SK-N-SH (cell line): ENCODE data around the gene ZNF69. TPM values are rescaled to one million over a fixed set of nuclear protein-coding genes. Genes with fewer than 3 reads are reported as not detected.

Experiments used
- CTCF ChIA-PET: fragments of 300-600, 350-600 bp; formaldehyde crosslinking; extraction: SDS; loops from one replicate; lab custom pipeline; 2021; lab: Yijun Ruan, JAX
- POLR2A ChIA-PET: fragments of 350-600 bp; sonication (Branson Sonifier 250); formaldehyde crosslinking; extraction: SDS; loops from one replicate; lab custom pipeline; 2020; ENCODE audit warnings: antibody characterized with exemption, inconsistent platforms; lab: Yijun Ruan, JAX
- DNase-seq: peaks from one replicate; pipeline ENCODE4 v3.0.0; 2012
- H2AFZ ChIP-seq: fragments of 200-600 bp; sonication (generic); 2 replicates; pipeline ENCODE4 v1.8.1; 2016; ENCODE audit warnings: antibody characterized with exemption, mild to moderate bottlenecking, low read depth
- H3F3A ChIP-seq: fragments of 200-600 bp; sonication (generic); replicated peaks from 2 replicates; pipeline ENCODE3; 2016; ENCODE audit warnings: antibody characterized with exemption, mild to moderate bottlenecking; ENCODE audit not compliant: insufficient read depth
- H3K27ac ChIP-seq, 2 experiments: fragments of 200-500 bp in 1 of 2; fragments of 200-600 bp in 1 of 2; sonication (Bioruptor generic) in 1 of 2; sonication (generic), shearing (Covaris generic) in 1 of 2; 2 replicates each; pipeline versions ENCODE4 v1.5.1 to v1.6.1; 2014 to 2016; ENCODE audit warnings: low read depth in 2 of 2, inconsistent platforms in 1 of 2, low read length in 1 of 2, mild to moderate bottlenecking in 1 of 2, mixed read lengths in 1 of 2
- H3K27me3 ChIP-seq: fragments of 200-600 bp; sonication (generic), shearing (Covaris generic); 2 replicates; pipeline ENCODE4 v1.6.1; 2016; ENCODE audit warnings: mixed run types; ENCODE audit not compliant: insufficient read depth
- H3K36me3 ChIP-seq, 2 experiments: fragments of 200-500 bp in 1 of 2; fragments of 200-600 bp in 1 of 2; sonication (Bioruptor generic) in 1 of 2; sonication (generic) in 1 of 2; replicated peaks in 1 of 2; 2 replicates each; pipeline versions ENCODE3 to v1.5.1; 2014 to 2016; ENCODE audit warnings: low read length in 1 of 2, mild to moderate bottlenecking in 1 of 2; ENCODE audit not compliant: insufficient read depth in 2 of 2, control insufficient read depth in 1 of 2
- H3K4me1 ChIP-seq, 2 experiments: fragments of 200-500 bp in 1 of 2; fragments of 200-600 bp in 1 of 2; sonication (Bioruptor generic) in 1 of 2; sonication (generic), shearing (Covaris generic) in 1 of 2; 2 replicates each; pipeline versions ENCODE4 v1.5.1 to v1.6.1; 2014 to 2016; ENCODE audit warnings: low read depth in 1 of 2, low read length in 1 of 2, mixed run types in 1 of 2; ENCODE audit not compliant: insufficient read depth in 2 of 2, control insufficient read depth in 1 of 2
- H3K4me2 ChIP-seq: fragments of 200-600 bp; sonication (generic), shearing (Covaris generic); 2 replicates; pipeline ENCODE4 v1.6.1; 2017; ENCODE audit warnings: mixed run types
- H3K4me3 ChIP-seq, 2 experiments: fragments of 200-500 bp in 1 of 2; fragments of 200-600 bp in 1 of 2; sonication (Bioruptor generic) in 1 of 2; sonication (generic), shearing (Covaris generic) in 1 of 2; 2 replicates each; pipeline versions ENCODE4 v1.5.1 to v1.8.1; 2014 to 2016; ENCODE audit warnings: low read depth in 2 of 2, inconsistent platforms in 1 of 2, low read length in 1 of 2, mild to moderate bottlenecking in 1 of 2, mixed read lengths in 1 of 2, moderate library complexity in 1 of 2
- H3K79me2 ChIP-seq: fragments of 200-600 bp; sonication (generic); 2 replicates; pipeline ENCODE4 v1.8.1; 2017; ENCODE audit warnings: mild to moderate bottlenecking; ENCODE audit not compliant: insufficient read depth
- H3K9ac ChIP-seq: fragments of 200-600 bp; sonication (generic); 2 replicates; pipeline ENCODE4 v1.6.1; 2017; ENCODE audit warnings: mixed run types
- H3K9me2 ChIP-seq: fragments of 200-600 bp; sonication (generic); 2 replicates; pipeline ENCODE4 v1.6.1; 2017; ENCODE audit warnings: mixed run types
- H3K9me3 ChIP-seq: fragments of 200-600 bp; sonication (generic); 2 replicates; pipeline ENCODE4 v1.6.1; 2017; ENCODE audit warnings: mixed run types, mild to moderate bottlenecking, moderate library complexity
- H4K20me1 ChIP-seq: fragments of 200-600 bp; sonication (generic); 2 replicates; pipeline ENCODE4 v1.6.1; 2017; ENCODE audit warnings: mild to moderate bottlenecking, mixed run types; ENCODE audit not compliant: insufficient read depth
- ELF1 ChIP-seq: IDR thresholded peaks from 2 replicates; pipeline ENCODE4 v1.4.0; 2012
- EP300 ChIP-seq, 2 experiments: IDR thresholded peaks; 2 replicates each; pipeline versions ENCODE4 v1.4.0 to v1.6.1; 2012; ENCODE audit warnings: borderline replicate concordance in 1 of 2, low read depth in 1 of 2, low read length in 1 of 2
- EZH2phosphoT487 ChIP-seq: fragments of 200-600 bp; sonication (generic); IDR thresholded peaks from 2 replicates; pipeline ENCODE4 v1.6.1; 2017; ENCODE audit warnings: low read depth, mixed run types, mild to moderate bottlenecking, antibody characterized with exemption, moderate library complexity, borderline replicate concordance
- FOXJ3 ChIP-seq: sonication (generic); formaldehyde crosslinking; IDR thresholded peaks from 2 replicates; pipeline ENCODE4 v1.5.1; 2020; ENCODE audit warnings: mild to moderate bottlenecking, missing genetic modification reagents
- FOXM1 ChIP-seq: IDR thresholded peaks from 2 replicates; pipeline ENCODE4 v1.4.0; 2012; ENCODE audit warnings: low read depth, mild to moderate bottlenecking
- GABPA ChIP-seq: IDR thresholded peaks from 2 replicates; pipeline ENCODE4 v1.4.0; 2012; ENCODE audit warnings: low read depth, mild to moderate bottlenecking
- GATA2 ChIP-seq: sonication (generic); formaldehyde crosslinking; IDR thresholded peaks from 2 replicates; pipeline ENCODE4 v1.5.0; 2020; ENCODE audit warnings: mild to moderate bottlenecking, missing genetic modification reagents
- MEF2A ChIP-seq: IDR thresholded peaks from 2 replicates; pipeline ENCODE4 v1.4.0; 2012; ENCODE audit warnings: low read depth, borderline replicate concordance
- NFIC ChIP-seq: IDR thresholded peaks from 2 replicates; pipeline ENCODE4 v1.4.0; 2012; ENCODE audit warnings: borderline replicate concordance
- PBX3 ChIP-seq: IDR thresholded peaks from 2 replicates; pipeline ENCODE4; 2012
- REST ChIP-seq: IDR thresholded peaks from 2 replicates; pipeline ENCODE4 v1.6.1; 2012; ENCODE audit warnings: mild to moderate bottlenecking, low read depth, low read length, moderate library complexity
- RXRA ChIP-seq: IDR thresholded peaks from 2 replicates; pipeline ENCODE4 v1.4.0; 2012; ENCODE audit warnings: low read depth, mild to moderate bottlenecking, borderline replicate concordance
- SIN3A ChIP-seq: IDR thresholded peaks from 2 replicates; pipeline ENCODE4 v1.6.1; 2012; ENCODE audit warnings: low read depth, mild to moderate bottlenecking, low read length, moderate library complexity, borderline replicate concordance
- SMC3 ChIP-seq: IDR thresholded peaks from 2 replicates; pipeline ENCODE4 v1.6.1; 2012; ENCODE audit warnings: low read depth, low read length, improper control_type of control experiment
- TAF1 ChIP-seq: IDR thresholded peaks from 2 replicates; pipeline ENCODE4 v1.6.1; 2012; ENCODE audit warnings: low read depth, mild to moderate bottlenecking, low read length, moderate library complexity, borderline replicate concordance
- TCF12 ChIP-seq: IDR thresholded peaks from 2 replicates; pipeline ENCODE4 v1.4.0; 2012
- TEAD4 ChIP-seq: IDR thresholded peaks from 2 replicates; pipeline ENCODE4 v1.4.0; 2012; ENCODE audit warnings: mild to moderate bottlenecking, borderline replicate concordance; ENCODE audit not compliant: insufficient read depth
- YY1 ChIP-seq: IDR thresholded peaks from 2 replicates; pipeline ENCODE4 v1.4.0; 2012; ENCODE audit warnings: low read depth, mild to moderate bottlenecking
- WGBS: methylation state at CpG from one replicate; pipeline ENCODE4 v1.1.6; 2017; ENCODE audit warnings: low lambda C conversion rate; 5-methylcytosine and 5-hydroxymethylcytosine counted together
- polyA plus RNA-seq, 3 experiments: library from polyadenylated mRNA; depleted of rRNA; stranded (reverse); fragments of >200 nt; gene quantifications; 2 replicates each; pipeline ENCODE4 v1.2.3, GENCODE V29; 2012
- TF ChIP-seq, protein P1 (sequence below): fragments of 150-350 bp; IDR thresholded peaks from 2 replicates; pipeline ENCODE4 v1.6.1; 2017; ENCODE audit warnings: antibody characterized with exemption, low read length, low read depth, borderline replicate concordance
- TF ChIP-seq, protein P2 (sequence below): IDR thresholded peaks from 2 replicates; pipeline ENCODE4 v1.4.0; 2012; ENCODE audit warnings: low read depth, borderline replicate concordance

Gene ZNF69
- polyA plus RNA-seq, 1 of the 3 experiments (the other 2 are of a cell fraction), result 0.58 TPM

DNA sequence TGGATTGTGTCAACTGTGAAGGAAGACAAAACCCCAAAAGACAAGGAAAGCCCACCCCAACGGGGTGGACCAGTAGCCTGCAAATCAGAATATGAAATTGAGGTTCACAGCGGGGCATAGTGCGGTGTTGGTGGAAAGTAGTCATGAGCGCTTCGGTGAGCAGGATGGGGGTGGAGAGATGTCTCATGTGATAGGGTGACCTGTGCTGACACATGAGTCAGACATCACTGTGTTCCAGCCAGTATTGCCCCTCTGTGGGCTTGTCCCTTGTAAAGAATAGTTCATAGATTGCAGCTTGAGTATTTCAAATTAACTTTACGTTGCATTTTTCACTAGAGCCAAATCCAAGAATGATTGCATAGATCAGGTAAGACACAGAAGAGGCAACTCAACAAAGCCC lies 7.3 kb downstream of the ZNF69 start (continued):
- TF ChIP-seq, protein P1, sequence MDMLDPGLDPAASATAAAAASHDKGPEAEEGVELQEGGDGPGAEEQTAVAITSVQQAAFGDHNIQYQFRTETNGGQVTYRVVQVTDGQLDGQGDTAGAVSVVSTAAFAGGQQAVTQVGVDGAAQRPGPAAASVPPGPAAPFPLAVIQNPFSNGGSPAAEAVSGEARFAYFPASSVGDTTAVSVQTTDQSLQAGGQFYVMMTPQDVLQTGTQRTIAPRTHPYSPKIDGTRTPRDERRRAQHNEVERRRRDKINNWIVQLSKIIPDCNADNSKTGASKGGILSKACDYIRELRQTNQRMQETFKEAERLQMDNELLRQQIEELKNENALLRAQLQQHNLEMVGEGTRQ, result no peak
- TF ChIP-seq NFIC (no peak), EZH2phosphoT487 (no peak), EP300 (IDR thresholded peaks at IDR 0.05; ENCODE audit: borderline replicate concordance in 1 of 2, low read depth in 1 of 2, low read length in 1 of 2) (no peak), TCF12 (no peak), GABPA (no peak), MEF2A (no peak), FOXM1 (no peak)
- TF ChIP-seq, protein P2, sequence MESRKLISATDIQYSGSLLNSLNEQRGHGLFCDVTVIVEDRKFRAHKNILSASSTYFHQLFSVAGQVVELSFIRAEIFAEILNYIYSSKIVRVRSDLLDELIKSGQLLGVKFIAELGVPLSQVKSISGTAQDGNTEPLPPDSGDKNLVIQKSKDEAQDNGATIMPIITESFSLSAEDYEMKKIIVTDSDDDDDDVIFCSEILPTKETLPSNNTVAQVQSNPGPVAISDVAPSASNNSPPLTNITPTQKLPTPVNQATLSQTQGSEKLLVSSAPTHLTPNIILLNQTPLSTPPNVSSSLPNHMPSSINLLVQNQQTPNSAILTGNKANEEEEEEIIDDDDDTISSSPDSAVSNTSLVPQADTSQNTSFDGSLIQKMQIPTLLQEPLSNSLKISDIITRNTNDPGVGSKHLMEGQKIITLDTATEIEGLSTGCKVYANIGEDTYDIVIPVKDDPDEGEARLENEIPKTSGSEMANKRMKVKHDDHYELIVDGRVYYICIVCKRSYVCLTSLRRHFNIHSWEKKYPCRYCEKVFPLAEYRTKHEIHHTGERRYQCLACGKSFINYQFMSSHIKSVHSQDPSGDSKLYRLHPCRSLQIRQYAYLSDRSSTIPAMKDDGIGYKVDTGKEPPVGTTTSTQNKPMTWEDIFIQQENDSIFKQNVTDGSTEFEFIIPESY, result no peak
- TF ChIP-seq, all 33 proteins: peak for 0

DNA sequence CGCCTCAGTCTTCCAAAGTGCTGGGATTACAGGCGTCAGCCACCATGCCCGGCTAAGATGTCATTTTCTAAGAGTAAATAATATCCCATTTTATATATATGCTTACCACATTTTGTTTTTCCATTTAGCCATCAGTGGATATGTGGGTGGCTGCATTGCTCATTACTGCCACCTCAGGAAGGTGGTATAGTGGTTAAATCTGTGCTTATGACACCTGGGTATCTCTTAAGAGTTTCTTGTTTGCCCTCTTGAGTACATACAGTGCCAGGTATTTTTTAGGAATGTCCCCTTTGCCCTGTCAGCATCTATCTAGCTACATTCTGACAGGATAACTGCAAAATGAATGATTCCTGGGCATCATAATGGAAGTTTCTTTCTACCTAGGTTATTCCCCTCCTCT lies 14.6 kb downstream of the ZNF69 start:
- Histone ChIP-seq H3K79me2 (no peaks in the 10 kb centered on the region), H3K27me3 (no peaks in the 10 kb centered on the region), H3F3A (no peaks in the 10 kb centered on the region)
- CTCF ChIA-PET, result no interaction called here
- DNase-seq, result no peak
- TF ChIP-seq GATA2 (CRISPR knock-in tag), result no peak
- no peak for TF ChIP-seq PBX3
- TF ChIP-seq YY1, result no peak
- no peak for TF ChIP-seq SIN3A
- no peak for TF ChIP-seq EZH2phosphoT487
- no peak for TF ChIP-seq REST
- TF ChIP-seq TEAD4, result no peak
- no peak for TF ChIP-seq FOXJ3
- TF ChIP-seq SMC3, result no peak
- TF ChIP-seq EP300 (IDR thresholded peaks at IDR 0.05; ENCODE audit: borderline replicate concordance in 1 of 2, low read depth in 1 of 2, low read length in 1 of 2), result no peak
- TF ChIP-seq FOXM1, result no peak
- TF ChIP-seq RXRA, result no peak
- no peak for TF ChIP-seq TAF1
- TF ChIP-seq ELF1, result no peak
- TF ChIP-seq, all 33 proteins: peak for 0
- WGBS, result 65% methylated on average over 3 of the region's 3 CpGs
- Histone ChIP-seq H3K9ac (no peak overlapping the region), H3K4me1 (no peaks in the 10 kb centered on the region), H3K36me3 (peaks cover 11 to 13% of the 10 kb centered on the region in 2 experiments), H4K20me1 (no peaks in the 10 kb centered on the region), H3K4me2 (no peak overlapping the region), H3K9me3 (peaks cover 18% of the 10 kb centered on the region), H2AFZ (no peak overlapping the region), H3K27ac (no peak overlapping the region), H3K9me2 (no peaks in the 10 kb centered on the region), H3K4me3 (no peak overlapping the region)
- POLR2A ChIA-PET, result no interaction called here
